Measurements from ENCODE around the gene ZNF837.
"Not testable (repeated sequence)": the region's sequence is repeated elsewhere in the genome, so short reads cannot be mapped to it uniquely, and the experiment has no call there.

The ZNF837 gene

GRCh38 chr19:58408152-58409009 lies 27.6 kb upstream of the ZNF837 start, which contains the start of gene ZNF584:
TSS of gene ZNF584 (plus strand) at chr19:58408649. CDS start at chr19:58409148, 499 bp downstream.
- DNase-seq: peak; percentile 97
- ATAC-seq (ENCODE audit: insufficient read depth, low read depth): peak; percentile 96
- H3K4me3 ChIP-seq (ENCODE audit: low read depth in 1 of 2, low read length in 2 of 2): peak within 1 kb of the TSS; percentile 58 to 96
- no peaks in the 10 kb centered on the region for H4K20me1 ChIP-seq (ENCODE audit: insufficient read depth, low read length)
- H3K79me2 ChIP-seq (ENCODE audit: insufficient read depth, low read length): peaks cover 40% of the 10 kb centered on the region
- TF ChIP-seq EZH2 (IDR thresholded peaks at IDR 0.05; ENCODE audit: borderline replicate concordance, low read depth, low read length, severe bottlenecking): no peak
- TF ChIP-seq CTCF (IDR thresholded peaks at IDR 0.05; ENCODE audit: borderline replicate concordance, extremely low read depth, low read length, poor library complexity, severe bottlenecking): peak; percentile 48
- H3K9ac ChIP-seq (ENCODE audit: low read depth, low read length): peak within 1 kb of the TSS; percentile 77
- H3K4me1 ChIP-seq (ENCODE audit: insufficient read depth, low read length): peaks cover 28% of the 10 kb centered on the region
- H3K36me3 ChIP-seq (ENCODE audit: insufficient read depth, low read length): peaks cover 5% of the 10 kb centered on the region; the same call in 1 of the 2 replicates
- H3K27me3 ChIP-seq (ENCODE audit: insufficient read depth, low read length, poor library complexity): no peaks in the 10 kb centered on the region
- H3K9me3 ChIP-seq (ENCODE audit: insufficient read depth, low read length, severe bottlenecking): no peaks in the 10 kb centered on the region
- H3K4me2 ChIP-seq (ENCODE audit: insufficient read depth, low read length): peak within 1 kb of the TSS; percentile 75
- H3K27ac ChIP-seq (ENCODE audit: low read length): peak within 1 kb of the TSS; percentile 78
- peak within 1 kb of the TSS; percentile 87 for H2AFZ ChIP-seq (ENCODE audit: low read depth, low read length)

- H3K79me2 ChIP-seq (ENCODE audit: insufficient read depth, low read length): peaks cover 40% of the 10 kb centered on the region
- peak overlapping the region; percentile 77 for H3K9ac ChIP-seq (ENCODE audit: low read depth, low read length)
- H3K4me1 ChIP-seq (ENCODE audit: insufficient read depth, low read length): peaks cover 29% of the 10 kb centered on the region
- peak overlapping the region; percentile 78 for H3K27ac ChIP-seq (ENCODE audit: low read length)
- peak overlapping the region; percentile 58 to 96 for H3K4me3 ChIP-seq (ENCODE audit: low read depth in 1 of 2, low read length in 2 of 2)
- TF ChIP-seq EZH2 (IDR thresholded peaks at IDR 0.05; ENCODE audit: borderline replicate concordance, low read depth, low read length, severe bottlenecking) (no peak), CTCF (IDR thresholded peaks at IDR 0.05; ENCODE audit: borderline replicate concordance, extremely low read depth, low read length, poor library complexity, severe bottlenecking) (no peak)
- no peak for ATAC-seq (ENCODE audit: insufficient read depth, low read depth)
- peaks cover 5% of the 10 kb centered on the region; the same call in 1 of the 2 replicates for H3K36me3 ChIP-seq (ENCODE audit: insufficient read depth, low read length)
- H4K20me1 ChIP-seq (ENCODE audit: insufficient read depth, low read length): no peaks in the 10 kb centered on the region
- no peaks in the 10 kb centered on the region for H3K9me3 ChIP-seq (ENCODE audit: insufficient read depth, low read length, severe bottlenecking)
- no peaks in the 10 kb centered on the region for H3K27me3 ChIP-seq (ENCODE audit: insufficient read depth, low read length, poor library complexity)
- peak overlapping the region; percentile 65 for H2AFZ ChIP-seq (ENCODE audit: low read depth, low read length)
- H3K4me2 ChIP-seq (ENCODE audit: insufficient read depth, low read length): peak overlapping the region; percentile 75
- no peak for DNase-seq
Measured at GRCh38 chr19:58407658-58408151, 26.9 kb upstream of the ZNF837 start.

DNA sequence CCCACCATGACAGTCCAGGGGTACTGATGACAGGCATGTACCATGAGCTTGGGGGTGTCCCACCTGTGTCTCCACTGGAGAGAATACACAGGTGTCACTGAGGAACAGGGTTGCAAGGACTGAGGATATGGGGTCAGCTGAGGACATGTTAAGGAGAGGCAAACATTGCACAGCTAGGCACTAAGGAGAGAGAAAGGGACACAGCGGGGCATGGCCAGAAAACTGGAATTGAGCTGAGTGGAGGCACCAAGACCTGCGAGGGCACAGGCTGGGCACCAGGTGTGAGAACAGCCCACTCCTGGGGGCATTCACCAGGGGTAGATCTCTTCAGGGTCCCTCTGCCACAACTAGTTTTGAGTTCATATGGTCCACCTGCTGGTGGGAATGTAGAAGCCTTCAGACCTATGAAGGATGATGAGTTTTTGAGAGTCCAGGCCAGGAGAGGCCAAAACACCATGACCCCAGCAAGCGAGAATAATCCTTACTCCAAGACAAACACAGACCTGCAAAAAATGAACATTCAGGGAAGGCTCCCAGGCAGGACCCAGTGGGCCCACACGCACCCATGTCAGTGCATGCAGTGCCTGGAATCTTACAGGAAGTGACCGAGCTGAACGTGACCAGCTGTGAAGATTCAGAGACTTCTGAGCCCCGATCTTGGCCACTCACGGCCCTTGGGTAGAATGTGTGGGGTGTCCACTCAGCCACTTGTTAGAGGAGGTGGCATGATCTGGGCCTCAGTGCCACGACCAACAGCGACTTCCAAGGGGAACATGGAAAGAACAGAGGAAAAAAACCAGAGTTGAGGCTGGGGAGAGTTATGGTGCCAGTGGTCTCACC lies 26.2 kb upstream of the ZNF837 start:
- peak; percentile 28 for TF ChIP-seq CTCF (IDR thresholded peaks at IDR 0.05; ENCODE audit: borderline replicate concordance, extremely low read depth, low read length, poor library complexity, severe bottlenecking)
- TF ChIP-seq EZH2 (IDR thresholded peaks at IDR 0.05; ENCODE audit: borderline replicate concordance, low read depth, low read length, severe bottlenecking): no peak
- H3K9me3 ChIP-seq (ENCODE audit: insufficient read depth, low read length, severe bottlenecking): no peaks in the 10 kb centered on the region
- peak overlapping the region; percentile 58 to 96; a peak in 3 of 4 replicates for H3K4me3 ChIP-seq (ENCODE audit: low read depth in 1 of 2, low read length in 2 of 2)
- peak overlapping the region; percentile 77 for H3K9ac ChIP-seq (ENCODE audit: low read depth, low read length)
- no peak overlapping the region for H2AFZ ChIP-seq (ENCODE audit: low read depth, low read length)
- peak overlapping the region; percentile 78 for H3K27ac ChIP-seq (ENCODE audit: low read length)
- DNase-seq (no peak), ATAC-seq (ENCODE audit: insufficient read depth, low read depth) (no peak)
- H3K4me2 ChIP-seq (ENCODE audit: insufficient read depth, low read length): peak overlapping the region; percentile 75
- H3K4me1 ChIP-seq (ENCODE audit: insufficient read depth, low read length): peaks cover 36% of the 10 kb centered on the region
- no peaks in the 10 kb centered on the region for H3K27me3 ChIP-seq (ENCODE audit: insufficient read depth, low read length, poor library complexity)
- no peaks in the 10 kb centered on the region for H4K20me1 ChIP-seq (ENCODE audit: insufficient read depth, low read length)
- peaks cover 42% of the 10 kb centered on the region for H3K79me2 ChIP-seq (ENCODE audit: insufficient read depth, low read length)
- H3K36me3 ChIP-seq (ENCODE audit: insufficient read depth, low read length): peaks cover 5% of the 10 kb centered on the region; the same call in 1 of the 2 replicates

- ATAC-seq (ENCODE audit: insufficient read depth, low read depth); DNase-seq; H3K36me3 ChIP-seq (ENCODE audit: insufficient read depth, low read length); H2AFZ ChIP-seq (ENCODE audit: low read depth, low read length); H3K27me3 ChIP-seq (ENCODE audit: insufficient read depth, low read length, poor library complexity); H3K4me3 ChIP-seq (ENCODE audit: low read depth in 1 of 2, low read length in 2 of 2); H3K9me3 ChIP-seq (ENCODE audit: insufficient read depth, low read length, severe bottlenecking); H3K4me2 ChIP-seq (ENCODE audit: insufficient read depth, low read length); H3K27ac ChIP-seq (ENCODE audit: low read length); H4K20me1 ChIP-seq (ENCODE audit: insufficient read depth, low read length); H3K9ac ChIP-seq (ENCODE audit: low read depth, low read length): not testable (repeated sequence)
- peaks cover 28% of the 10 kb centered on the region for H3K79me2 ChIP-seq (ENCODE audit: insufficient read depth, low read length)
- H3K4me1 ChIP-seq (ENCODE audit: insufficient read depth, low read length): peaks cover 37% of the 10 kb centered on the region
Measured at GRCh38 chr19:58403920-58404478, 23.2 kb upstream of the ZNF837 start.

Data from DND-41 (cell line).